Measurements from ENCODE around the gene DLL1.

Gene DLL1

GRCh38 chr6:170316071-170316470 is 25.2 kb upstream of the DLL1 start:
- DNase-seq (ENCODE audit: extremely low read depth, insufficient read length) = no peak
- Histone ChIP-seq H3K4me3 (replicated peaks; ENCODE audit: low read depth, low read length) (no peak overlapping the region), H3K27me3 (replicated peaks; ENCODE audit: control insufficient read depth, insufficient read depth, low read length) (no peaks in the 10 kb centered on the region), H3K36me3 (ENCODE audit: control insufficient read depth, insufficient read depth, low read length) (peaks cover 9% of the 10 kb centered on the region)
- TF ChIP-seq CTCF (IDR thresholded peaks at IDR 0.05; ENCODE audit: insufficient read depth, low read length, poor library complexity, severe bottlenecking) = no peak

GRCh38 chr6:170314983-170315382 is 24.1 kb upstream of the DLL1 start:
- Histone ChIP-seq H3K36me3 (ENCODE audit: control insufficient read depth, insufficient read depth, low read length) (peaks cover 8% of the 10 kb centered on the region), H3K4me3 (replicated peaks; ENCODE audit: low read depth, low read length) (no peak overlapping the region), H3K27me3 (replicated peaks; ENCODE audit: control insufficient read depth, insufficient read depth, low read length) (no peaks in the 10 kb centered on the region)
- DNase-seq (ENCODE audit: extremely low read depth, insufficient read length) = no peak
- TF ChIP-seq CTCF (IDR thresholded peaks at IDR 0.05; ENCODE audit: insufficient read depth, low read length, poor library complexity, severe bottlenecking) = no peak

GRCh38 chr6:170313716-170314295 is 22.9 kb upstream of the DLL1 start:
- no peak for TF ChIP-seq CTCF (IDR thresholded peaks at IDR 0.05; ENCODE audit: insufficient read depth, low read length, poor library complexity, severe bottlenecking)
- no peak for DNase-seq (ENCODE audit: extremely low read depth, insufficient read length)
- peaks cover 8% of the 10 kb centered on the region for H3K36me3 ChIP-seq (ENCODE audit: control insufficient read depth, insufficient read depth, low read length)
- H3K27me3 ChIP-seq (replicated peaks; ENCODE audit: control insufficient read depth, insufficient read depth, low read length) = no peaks in the 10 kb centered on the region
- no peak overlapping the region for H3K4me3 ChIP-seq (replicated peaks; ENCODE audit: low read depth, low read length)

GRCh38 chr6:170312876-170313275 is 22.0 kb upstream of the DLL1 start:
- TF ChIP-seq CTCF (IDR thresholded peaks at IDR 0.05; ENCODE audit: insufficient read depth, low read length, poor library complexity, severe bottlenecking) = no peak

GRCh38 chr6:170311696-170312095 is 20.8 kb upstream of the DLL1 start:
- Histone ChIP-seq H3K4me3 (replicated peaks; ENCODE audit: low read depth, low read length) (no peak overlapping the region), H3K36me3 (ENCODE audit: control insufficient read depth, insufficient read depth, low read length) (peaks cover 4% of the 10 kb centered on the region), H3K27me3 (replicated peaks; ENCODE audit: control insufficient read depth, insufficient read depth, low read length) (no peaks in the 10 kb centered on the region)
- TF ChIP-seq CTCF (IDR thresholded peaks at IDR 0.05; ENCODE audit: insufficient read depth, low read length, poor library complexity, severe bottlenecking) = no peak
- DNase-seq (ENCODE audit: extremely low read depth, insufficient read length) = no peak

More at GRCh38 chr6:170312876-170313275, 22.0 kb upstream of the DLL1 start:
- Histone ChIP-seq H3K27me3 (replicated peaks; ENCODE audit: control insufficient read depth, insufficient read depth, low read length) (no peaks in the 10 kb centered on the region), H3K36me3 (ENCODE audit: control insufficient read depth, insufficient read depth, low read length) (peaks cover 8% of the 10 kb centered on the region), H3K4me3 (replicated peaks; ENCODE audit: low read depth, low read length) (no peak overlapping the region)
- DNase-seq (ENCODE audit: extremely low read depth, insufficient read length) = no peak

GRCh38 chr6:170308761-170309160 is 17.9 kb upstream of the DLL1 start:
- TF ChIP-seq CTCF (IDR thresholded peaks at IDR 0.05; ENCODE audit: insufficient read depth, low read length, poor library complexity, severe bottlenecking) = no peak
- Histone ChIP-seq H3K36me3 (ENCODE audit: control insufficient read depth, insufficient read depth, low read length) (peaks cover 1% of the 10 kb centered on the region; the same call in 1 of the 2 replicates), H3K27me3 (replicated peaks; ENCODE audit: control insufficient read depth, insufficient read depth, low read length) (no peaks in the 10 kb centered on the region), H3K4me3 (replicated peaks; ENCODE audit: low read depth, low read length) (no peak overlapping the region)
- DNase-seq (ENCODE audit: extremely low read depth, insufficient read length) = no peak

All from GM06990 (cell line).